Left lung (tissue), 10 donors: ENCODE measurements around the gene JPT1. TPM values are rescaled to one million over a fixed set of nuclear protein-coding genes. Genes with fewer than 3 reads are reported as not detected.

Experiments
- ATAC-seq: fragments of 200-7000 bp; cut with Tn5 transposase; one replicate; pipeline ENCODE4 v1.9.1; 2020; ENCODE audit warnings: moderate library complexity
- DNase-seq, 4 donors: peaks; one replicate each; pipeline ENCODE4 v3.0.0-alpha.2; 2013 to 2020
- H3K27ac ChIP-seq, 2 donors: fragments of 200-600 bp; sonication (generic) in 1 of 2; one replicate each; pipeline versions ENCODE4 v1.5.0 to v1.8.0; 2020 to 2021
- H3K27me3 ChIP-seq, 2 donors: fragments of 200-600 bp; sonication (generic) in 1 of 2; one replicate each; pipeline versions ENCODE4 v1.5.0 to v1.8.0; 2020 to 2021
- H3K36me3 ChIP-seq, 2 donors: fragments of 200-600 bp; sonication (generic) in 1 of 2; one replicate each; pipeline versions ENCODE4 v1.5.0 to v1.8.0; 2020 to 2021
- H3K4me1 ChIP-seq, 2 donors: fragments of 200-600 bp; one replicate each; pipeline ENCODE4 v1.8.0; 2021
- H3K4me3 ChIP-seq, 2 donors: fragments of 200-600 bp; sonication (generic) in 1 of 2; one replicate each; pipeline versions ENCODE4 v1.5.0 to v1.8.0; 2020 to 2021; ENCODE audit warnings: mild to moderate bottlenecking in 1 of 2
- H3K9me3 ChIP-seq, 2 donors: fragments of 200-600 bp; sonication (generic) in 1 of 2; one replicate each; pipeline versions ENCODE4 v1.5.0 to v1.8.0; 2020 to 2021
- CTCF ChIP-seq, 2 donors: fragments of 200-600 bp; sonication (generic) in 1 of 2; IDR thresholded peaks; one replicate each; pipeline versions ENCODE4 v1.5.0 to v1.8.0; 2021; ENCODE audit warnings: antibody characterized with exemption in 2 of 2
- intact Hi-C, 2 donors: fragments of 100-400 bp; cut with DNase I; formaldehyde crosslinking; loops; one replicate each; pipeline versions ENCODE4 v1.11.2 to v1.14.2; 2022
- polyA plus RNA-seq, 6 donors: library from polyadenylated mRNA; unstranded; fragments of 120-200 nt; gene quantifications; one replicate each; pipeline ENCODE4 v1.2.1, GENCODE V29; 2013; ENCODE audit not compliant: insufficient read length in 6 of 6
- total RNA-seq, 2 donors: library from RNA; stranded (reverse); fragmentation: NEBNext Ultra II Directional; extraction: Animal tissue kit (Norgen Biotek cat#: 25700); gene quantifications; one replicate each; pipeline ENCODE4 v1.2.1, GENCODE V29; 2021
- donor health status: DM: no; HTN: yes; CAD: no.
- donor health status: DM: no; HTN: no; CAD: no.

Gene JPT1
- total and polyA plus RNA-seq, 8 donors: 65.0 to 115 (median 87.9) TPM

DNA sequence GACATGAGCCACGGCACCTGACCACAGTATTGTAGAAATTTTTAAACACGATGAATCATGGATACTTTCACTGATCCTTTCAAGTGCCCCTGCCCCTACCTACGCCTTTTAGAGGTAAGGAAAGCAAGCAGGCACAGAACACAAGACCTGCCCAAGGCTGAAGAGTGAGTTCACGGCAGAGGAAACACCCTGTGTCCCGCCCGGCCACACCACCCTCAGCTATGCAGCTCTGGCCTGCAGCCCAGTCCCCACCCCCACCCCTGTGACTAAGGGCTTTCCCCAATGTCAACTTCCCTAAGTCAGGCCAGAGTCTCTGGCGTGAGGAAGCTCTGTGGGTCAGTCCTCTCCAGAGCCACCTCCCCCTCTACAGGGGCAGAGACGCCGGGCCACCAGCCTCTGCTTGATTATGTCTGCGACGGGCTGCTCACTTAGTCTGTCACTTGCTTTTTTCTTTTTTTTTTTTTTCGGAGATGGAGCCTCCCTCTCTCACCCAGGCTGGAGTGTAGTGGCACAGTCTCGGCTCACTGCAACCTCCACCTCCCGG is 58.2 kb downstream of the JPT1 start:
- Histone ChIP-seq H3K4me3 (no peak overlapping the region), H3K4me1 (peaks cover 22 to 62% of the 10 kb centered on the region in 2 donors), H3K27me3 (no peaks in the 10 kb centered on the region), H3K9me3 (no peaks in the 10 kb centered on the region), H3K27ac (peak overlapping the region; percentile 73 to 84), H3K36me3 (peaks cover 0 to 53% of the 10 kb centered on the region in 2 donors)
- TF ChIP-seq CTCF (IDR thresholded peaks at IDR 0.05): no peak
- peak; percentile 88 for ATAC-seq
- DNase-seq: peak in 3 of 4 donors; percentile 90 to 91 (median 91)
- intact Hi-C loops: no loop called here

DNA sequence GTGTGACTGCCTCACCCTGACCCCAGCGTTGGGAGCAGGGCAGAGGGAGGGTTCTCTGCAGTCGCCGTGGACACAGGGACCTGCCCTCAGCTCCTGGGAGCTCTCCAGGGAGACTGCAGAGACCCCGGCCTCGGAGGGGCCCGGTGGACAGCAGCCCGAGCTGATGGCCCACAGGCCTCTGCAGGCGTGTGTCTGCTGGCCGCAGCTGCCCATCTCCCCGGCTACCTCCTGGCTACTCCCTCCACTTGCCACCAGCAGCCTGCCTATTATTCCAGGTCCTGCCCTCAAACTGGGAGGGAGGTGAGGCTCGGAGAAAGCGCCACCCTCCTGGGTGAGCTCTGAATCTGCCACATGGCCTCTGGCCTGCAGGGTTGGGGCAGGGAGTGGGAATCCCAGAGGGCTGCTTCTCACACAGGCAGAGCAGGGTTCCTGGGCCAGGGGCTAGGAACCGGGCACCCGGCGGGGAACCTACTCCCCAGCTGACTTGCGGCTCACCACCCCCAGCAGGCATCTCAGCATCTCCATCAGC is 59.4 kb downstream of the JPT1 start:
- Histone ChIP-seq H3K36me3 (peaks cover 0 to 41% of the 10 kb centered on the region in 2 donors), H3K4me1 (peaks cover 34 to 74% of the 10 kb centered on the region in 2 donors), H3K27ac (peak overlapping the region; percentile 53 to 84), H3K4me3 (no peak overlapping the region), H3K9me3 (no peaks in the 10 kb centered on the region), H3K27me3 (no peaks in the 10 kb centered on the region)
- no peak for TF ChIP-seq CTCF (IDR thresholded peaks at IDR 0.05)
- intact Hi-C loops: no loop called here
- DNase-seq: no peak
- ATAC-seq: no peak

GRCh38 chr17:75093548-75094158 is 60.7 kb downstream of the JPT1 start:
- intact Hi-C loops: no loop called here
- Histone ChIP-seq H3K27ac (peak overlapping the region; percentile 48 to 84), H3K36me3 (peaks cover 0 to 28% of the 10 kb centered on the region in 2 donors), H3K4me1 (peaks cover 42 to 87% of the 10 kb centered on the region in 2 donors), H3K4me3 (peak overlapping the region in 1 of 2 donors; percentile 9), H3K9me3 (no peaks in the 10 kb centered on the region), H3K27me3 (no peaks in the 10 kb centered on the region)
- no peak for TF ChIP-seq CTCF (IDR thresholded peaks at IDR 0.05)
- no peak for ATAC-seq
- DNase-seq: no peak

GRCh38 chr17:75091855-75092327 is 62.4 kb downstream of the JPT1 start:
- H3K27ac ChIP-seq: peak overlapping the region; percentile 41 to 48

More at GRCh38 chr17:75091855-75092327, 62.4 kb downstream of the JPT1 start:
- H3K4me1 ChIP-seq: peaks cover 45 to 94% of the 10 kb centered on the region in 2 donors
- H3K27me3 ChIP-seq: no peaks in the 10 kb centered on the region
- no peaks in the 10 kb centered on the region for H3K9me3 ChIP-seq
- H3K36me3 ChIP-seq: peaks cover 0 to 17% of the 10 kb centered on the region in 2 donors
- intact Hi-C loops: no loop called here
- DNase-seq (no peak), ATAC-seq (no peak)
- TF ChIP-seq CTCF (IDR thresholded peaks at IDR 0.05): no peak
- peak overlapping the region in 1 of 2 donors; percentile 21 for H3K4me3 ChIP-seq
